HG03039 (cell line): ENCODE measurements around the gene LRRC10.

ENCODE experiments used
- ATAC-seq: cut with Tn5 transposase; IDR thresholded peaks from one replicate; pipeline ENCODE4 v1.9.1; 2021; ENCODE audit warnings: mild to moderate bottlenecking, moderate library complexity; ENCODE audit not compliant: unreplicated experiment

Gene LRRC10

GRCh38 chr12:69570545-69571399 is 39.9 kb downstream of the LRRC10 start:
- peak; percentile 67 for ATAC-seq

DNA sequence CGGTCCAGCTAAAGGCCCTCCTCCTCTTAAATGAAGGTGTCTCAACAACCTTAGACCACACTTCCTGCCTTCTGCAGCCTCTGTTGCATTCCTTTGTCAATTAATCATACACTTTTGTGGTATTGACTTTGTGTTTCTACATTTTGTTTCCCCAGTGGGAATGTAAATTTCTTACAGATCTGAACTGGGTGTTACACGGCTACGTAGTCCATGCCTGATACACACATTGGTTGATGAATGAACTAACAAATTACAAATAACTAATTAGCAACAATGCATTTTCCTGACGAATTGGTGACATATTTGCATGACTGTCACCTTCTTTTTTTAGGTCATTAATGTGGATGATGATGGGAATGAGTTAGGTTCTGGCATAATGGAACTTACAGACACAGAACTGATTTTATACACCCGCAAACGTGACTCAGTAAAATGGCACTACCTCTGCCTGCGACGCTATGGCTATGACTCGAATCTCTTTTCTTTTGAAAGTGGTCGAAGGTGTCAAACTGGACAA is 40.6 kb downstream of the LRRC10 start:
- no peak for ATAC-seq

DNA sequence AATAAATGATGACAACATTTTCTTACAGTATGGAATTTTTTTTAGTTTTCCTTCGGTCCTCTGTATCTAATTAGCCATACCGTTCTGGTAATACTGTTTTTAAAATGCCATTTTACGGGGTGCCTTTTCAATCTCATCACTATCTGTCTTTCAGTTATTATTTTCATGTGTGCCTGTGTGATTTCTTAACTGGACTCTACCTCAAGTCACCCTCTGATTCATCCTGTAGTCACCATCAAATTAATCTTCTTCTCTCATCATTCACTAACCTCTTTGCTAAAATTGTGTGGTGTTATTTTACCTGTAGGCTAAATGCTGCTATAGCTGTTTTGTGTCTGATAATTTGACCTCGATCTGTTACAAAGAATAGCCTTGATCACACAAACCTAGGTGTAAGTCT is 41.5 kb downstream of the LRRC10 start:
- no peak for ATAC-seq

- no peak for ATAC-seq
These were observed 44.1 kb downstream of the LRRC10 start for GRCh38 chr12:69566603-69567002.

- no peak for ATAC-seq
These were observed 47.4 kb downstream of the LRRC10 start for GRCh38 chr12:69563166-69563762.
